OCI-LY3 (cell line): ENCODE data around the gene EPHA5.
A peak's percentile ranks its signal among the peaks of the same experiment; 100 is the strongest.

Source experiments
- H2AFZ ChIP-seq: fragments of 200-600, 300-600 bp; shearing (Covaris generic); 2 replicates; pipeline ENCODE4 v1.6.0; 2014; ENCODE audit warnings: antibody characterized with exemption, low read depth, low read length
- H3K27ac ChIP-seq: fragments of 200-600, 300-600 bp; sonication (generic); 2 replicates; pipeline ENCODE4 v1.5.1; 2014; ENCODE audit warnings: mild to moderate bottlenecking, low read length, moderate library complexity, mixed read lengths
- H3K27me3 ChIP-seq: fragments of 200-600, 300-600 bp; sonication (generic); 2 replicates; pipeline ENCODE4 v1.6.1; 2014; ENCODE audit warnings: low read depth, low read length, mixed read lengths
- H3K36me3 ChIP-seq: fragments of 200-600, 300-600 bp; sonication (generic); replicated peaks from 2 replicates; pipeline ENCODE3; 2014; ENCODE audit warnings: low read depth, low read length, mixed read lengths
- H3K4me1 ChIP-seq: fragments of 300-600, 200-600 bp; sonication (generic); 2 replicates; pipeline ENCODE4 v1.6.1; 2014; ENCODE audit warnings: low read length, mixed read lengths
- H3K4me2 ChIP-seq: fragments of 200-600, 300-600 bp; sonication (generic); 2 replicates; pipeline ENCODE4 v1.6.1; 2014; ENCODE audit warnings: low read length, mixed read lengths
- H3K4me3 ChIP-seq: fragments of 300-600, 200-600 bp; sonication (generic); 2 replicates; pipeline ENCODE4 v1.5.1; 2014; ENCODE audit warnings: antibody characterized with exemption, mild to moderate bottlenecking, low read length, moderate library complexity
- H3K79me2 ChIP-seq: fragments of 300-600, 200-600 bp; shearing (Covaris generic); 2 replicates; pipeline ENCODE4 v1.6.1; 2014; ENCODE audit warnings: mild to moderate bottlenecking, low read length, mixed read lengths
- H3K9ac ChIP-seq: fragments of 300-600, 200-600 bp; shearing (Covaris generic); 2 replicates; pipeline ENCODE4 v1.6.0; 2014; ENCODE audit warnings: mild to moderate bottlenecking, low read length, moderate library complexity
- H3K9me3 ChIP-seq: fragments of 200-600, 300-600 bp; shearing (Covaris generic); 2 replicates; pipeline ENCODE4 v1.6.1; 2014; ENCODE audit warnings: low read length, mixed read lengths; ENCODE audit not compliant: insufficient read depth
- H4K20me1 ChIP-seq: fragments of 200-600, 300-600 bp; sonication (generic); 2 replicates; pipeline ENCODE4 v1.6.1; 2016; ENCODE audit warnings: low read length, mixed read lengths; ENCODE audit not compliant: insufficient read depth
- CTCF ChIP-seq: fragments of 200-600, 300-600 bp; sonication (generic); IDR thresholded peaks from 2 replicates; pipeline ENCODE4 v1.5.1; 2014; ENCODE audit warnings: antibody characterized with exemption, low read length, low read depth
- EZH2phosphoT487 ChIP-seq: fragments of 200-600 bp; shearing (Covaris generic); IDR thresholded peaks from 2 replicates; pipeline ENCODE4 v1.6.1; 2018; ENCODE audit warnings: antibody characterized with exemption, mixed run types, low read depth

The EPHA5 gene

DNA sequence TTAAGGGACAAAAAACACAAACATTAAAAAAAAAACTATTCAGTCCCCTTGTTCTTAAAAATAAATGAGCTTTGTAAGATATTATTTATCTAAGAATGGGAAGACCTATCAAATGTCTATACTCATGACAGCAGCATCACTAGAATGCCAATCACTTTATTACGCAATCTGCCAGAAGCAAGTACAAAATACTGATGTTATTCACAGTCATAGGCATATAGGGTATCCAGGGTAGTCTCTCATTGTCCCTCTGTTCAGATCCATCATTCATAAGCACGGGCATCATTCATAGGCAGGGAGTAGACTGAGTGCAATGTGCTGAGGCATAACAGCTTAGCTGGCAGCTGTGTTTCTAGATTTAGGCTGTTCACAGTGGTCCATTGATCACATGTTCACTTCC, 109.1 kb downstream of the EPHA5 start:
- H4K20me1 ChIP-seq = no peaks in the 10 kb centered on the region
- no peaks in the 10 kb centered on the region for H3K79me2 ChIP-seq
- H2AFZ ChIP-seq = no peak overlapping the region
- TF ChIP-seq CTCF = no peak
- TF ChIP-seq EZH2phosphoT487 = no peak
- peaks cover 4% of the 10 kb centered on the region; the same call in 1 of the 2 replicates for H3K4me1 ChIP-seq
- H3K36me3 ChIP-seq = no peaks in the 10 kb centered on the region
- no peaks in the 10 kb centered on the region for H3K27me3 ChIP-seq
- no peak overlapping the region for H3K9ac ChIP-seq
- H3K9me3 ChIP-seq = no peaks in the 10 kb centered on the region
- H3K4me2 ChIP-seq = no peak overlapping the region
- no peak overlapping the region for H3K27ac ChIP-seq
- no peak overlapping the region for H3K4me3 ChIP-seq

GRCh38 chr4:65559270-65559669, 111.0 kb downstream of the EPHA5 start:
- H2AFZ ChIP-seq = peak overlapping the region; percentile 54; the same call in 1 of the 2 replicates
- TF ChIP-seq EZH2phosphoT487 (no peak), CTCF (no peak)
- H3K4me3 ChIP-seq = no peak overlapping the region
- H3K27ac ChIP-seq = no peak overlapping the region
- H3K9ac ChIP-seq = no peak overlapping the region
- no peaks in the 10 kb centered on the region for H3K36me3 ChIP-seq
- H3K4me1 ChIP-seq = peaks cover 4% of the 10 kb centered on the region; the same call in 1 of the 2 replicates
- H3K79me2 ChIP-seq = no peaks in the 10 kb centered on the region
- H3K27me3 ChIP-seq = no peaks in the 10 kb centered on the region
- no peak overlapping the region for H3K4me2 ChIP-seq
- no peaks in the 10 kb centered on the region for H4K20me1 ChIP-seq
- H3K9me3 ChIP-seq = no peaks in the 10 kb centered on the region

GRCh38 chr4:65552057-65552456, 118.2 kb downstream of the EPHA5 start:
- Histone ChIP-seq H3K27ac (no peak overlapping the region), H3K9ac (no peak overlapping the region), H3K9me3 (no peaks in the 10 kb centered on the region), H3K27me3 (no peaks in the 10 kb centered on the region), H3K4me2 (no peak overlapping the region), H2AFZ (peak overlapping the region; percentile 15; the same call in 1 of the 2 replicates), H4K20me1 (no peaks in the 10 kb centered on the region), H3K4me1 (no peaks in the 10 kb centered on the region), H3K4me3 (no peak overlapping the region), H3K79me2 (no peaks in the 10 kb centered on the region), H3K36me3 (no peaks in the 10 kb centered on the region)
- TF ChIP-seq CTCF = no peak
- no peak for TF ChIP-seq EZH2phosphoT487

DNA sequence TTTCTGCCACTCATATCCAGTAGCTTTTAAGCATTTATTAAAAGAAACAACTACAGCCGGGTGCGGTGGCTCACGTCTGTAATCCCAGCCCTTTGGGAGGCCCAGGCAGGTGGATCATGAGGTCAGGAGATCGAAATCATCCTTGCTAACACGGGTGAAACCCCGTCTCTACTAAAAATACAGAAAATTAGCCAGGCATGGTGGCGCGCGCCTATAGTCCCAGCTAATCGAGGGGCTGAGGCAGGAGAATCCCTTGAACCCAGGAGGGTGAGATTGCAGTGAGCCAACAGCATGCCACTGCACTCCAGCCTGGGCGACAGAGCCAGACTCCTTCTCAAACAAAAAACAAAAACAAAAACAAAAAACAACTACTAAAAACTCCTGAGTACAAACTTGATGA, 119.8 kb downstream of the EPHA5 start:
- Histone ChIP-seq H3K27me3 (no peaks in the 10 kb centered on the region), H3K4me2 (no peak overlapping the region), H3K9ac (no peak overlapping the region), H3K4me3 (no peak overlapping the region), H3K9me3 (no peaks in the 10 kb centered on the region), H4K20me1 (no peaks in the 10 kb centered on the region), H3K4me1 (no peaks in the 10 kb centered on the region), H3K79me2 (no peaks in the 10 kb centered on the region), H3K36me3 (no peaks in the 10 kb centered on the region), H3K27ac (no peak overlapping the region), H2AFZ (no peak overlapping the region)
- TF ChIP-seq EZH2phosphoT487 (no peak), CTCF (no peak)
